OCI-LY1 (cell line): ENCODE measurements around the gene FMN1.

Source experiments
- H2AFZ ChIP-seq: fragments of 200-600 bp; sonication (generic), shearing (Covaris generic); 2 replicates; pipeline ENCODE4 v1.6.0; 2014; ENCODE audit warnings: antibody characterized with exemption, mild to moderate bottlenecking, low read length
- H3F3A ChIP-seq: fragments of 200-600 bp; sonication (generic), shearing (Covaris generic); 2 replicates; pipeline ENCODE4 v1.6.0; 2014; ENCODE audit warnings: mild to moderate bottlenecking, antibody characterized with exemption, low read length, moderate library complexity; ENCODE audit not compliant: insufficient read depth
- H3K27ac ChIP-seq: fragments of 200-600 bp; sonication (generic); 2 replicates; pipeline ENCODE4 v1.5.1; 2014; ENCODE audit warnings: low read length, mixed run types, mild to moderate bottlenecking, low read depth; ENCODE audit not compliant: poor library complexity, severe bottlenecking
- H3K27me3 ChIP-seq: fragments of 200-600 bp; sonication (generic); 2 replicates; pipeline ENCODE4 v1.6.0; 2014; ENCODE audit warnings: antibody characterized with exemption, mild to moderate bottlenecking, low read length, moderate library complexity; ENCODE audit not compliant: insufficient read depth
- H3K36me3 ChIP-seq: fragments of 200-600 bp; sonication (generic); 2 replicates; pipeline ENCODE4 v1.6.1; 2014; ENCODE audit warnings: mild to moderate bottlenecking, antibody characterized with exemption, low read length, moderate library complexity, mixed read lengths; ENCODE audit not compliant: insufficient read depth
- H3K4me1 ChIP-seq: fragments of 200-600 bp; sonication (generic); 2 replicates; pipeline ENCODE4 v1.5.1; 2014; ENCODE audit warnings: mild to moderate bottlenecking, low read length, moderate library complexity; ENCODE audit not compliant: insufficient read depth, severe bottlenecking
- H3K4me2 ChIP-seq: fragments of 200-600 bp; sonication (generic), shearing (Covaris generic); 2 replicates; pipeline ENCODE4 v1.6.1; 2014; ENCODE audit warnings: low read length
- H3K4me3 ChIP-seq: fragments of 200-600 bp; sonication (generic); 2 replicates; pipeline ENCODE4 v1.5.1; 2014; ENCODE audit warnings: low read length, low read depth, mild to moderate bottlenecking, mixed read lengths; ENCODE audit not compliant: poor library complexity, severe bottlenecking
- H3K79me2 ChIP-seq: fragments of 200-600 bp; shearing (Covaris generic); 2 replicates; pipeline ENCODE4 v1.6.1; 2016; ENCODE audit warnings: mixed run types, low read length, mixed read lengths; ENCODE audit not compliant: insufficient read depth
- H3K9ac ChIP-seq: fragments of 200-600 bp; sonication (generic), shearing (Covaris generic); 2 replicates; pipeline ENCODE4 v1.6.1; 2014; ENCODE audit warnings: mild to moderate bottlenecking, low read length, mixed read lengths
- H3K9me2 ChIP-seq: fragments of 200-600 bp; sonication (generic), shearing (Covaris generic); 2 replicates; pipeline ENCODE4 v1.6.1; 2014; ENCODE audit warnings: low read depth, mild to moderate bottlenecking, low read length, mixed read lengths
- H3K9me3 ChIP-seq: fragments of 200-600 bp; shearing (Covaris generic); 2 replicates; pipeline ENCODE4 v1.6.1; 2014; ENCODE audit warnings: low read length, mixed read lengths
- H4K20me1 ChIP-seq: fragments of 200-600 bp; sonication (generic), shearing (Covaris generic); 2 replicates; pipeline ENCODE4 v1.6.0; 2016; ENCODE audit warnings: mild to moderate bottlenecking, low read length; ENCODE audit not compliant: insufficient read depth
- CTCF ChIP-seq: fragments of 200-600 bp; sonication (generic), shearing (Covaris generic); IDR thresholded peaks from 2 replicates; pipeline ENCODE4 v1.5.1; 2017; ENCODE audit warnings: mild to moderate bottlenecking, antibody characterized with exemption, low read length, moderate library complexity, mixed read lengths
- EZH2 ChIP-seq: fragments of 200-600 bp; sonication (generic), shearing (Covaris generic); IDR thresholded peaks from 2 replicates; pipeline ENCODE4 v1.8.0; 2017; ENCODE audit warnings: borderline replicate concordance, mixed run types, mild to moderate bottlenecking, antibody characterized with exemption, low read length, moderate library complexity, mixed read lengths

The FMN1 gene

GRCh38 chr15:32763295-32763694 lies 431.2 kb downstream of the FMN1 start:
- H3F3A ChIP-seq = no peaks in the 10 kb centered on the region
- H3K4me2 ChIP-seq = no peak overlapping the region
- no peak overlapping the region for H3K4me3 ChIP-seq
- no peak overlapping the region for H3K9ac ChIP-seq
- TF ChIP-seq EZH2 (no peak), CTCF (no peak)
- no peaks in the 10 kb centered on the region for H3K4me1 ChIP-seq
- no peaks in the 10 kb centered on the region for H3K36me3 ChIP-seq
- no peaks in the 10 kb centered on the region for H3K27me3 ChIP-seq
- H2AFZ ChIP-seq = no peak overlapping the region
- no peaks in the 10 kb centered on the region for H4K20me1 ChIP-seq
- H3K27ac ChIP-seq = no peak overlapping the region
- H3K79me2 ChIP-seq = no peaks in the 10 kb centered on the region
- H3K9me3 ChIP-seq = no peaks in the 10 kb centered on the region
- H3K9me2 ChIP-seq = no peaks in the 10 kb centered on the region

GRCh38 chr15:32757426-32757825 lies 437.1 kb downstream of the FMN1 start:
- Histone ChIP-seq H4K20me1 (no peaks in the 10 kb centered on the region), H2AFZ (no peak overlapping the region), H3K9me2 (no peaks in the 10 kb centered on the region), H3K9ac (no peak overlapping the region), H3K79me2 (no peaks in the 10 kb centered on the region), H3K4me3 (no peak overlapping the region), H3F3A (no peaks in the 10 kb centered on the region), H3K27ac (no peak overlapping the region), H3K4me1 (no peaks in the 10 kb centered on the region), H3K27me3 (no peaks in the 10 kb centered on the region), H3K9me3 (no peaks in the 10 kb centered on the region), H3K4me2 (no peak overlapping the region), H3K36me3 (no peaks in the 10 kb centered on the region)
- TF ChIP-seq CTCF (no peak), EZH2 (no peak)

- no peaks in the 10 kb centered on the region for H3K9me2 ChIP-seq
- no peaks in the 10 kb centered on the region for H3K27me3 ChIP-seq
- H2AFZ ChIP-seq = no peak overlapping the region
- H3K4me2 ChIP-seq = no peak overlapping the region
- H4K20me1 ChIP-seq = no peaks in the 10 kb centered on the region
- H3K27ac ChIP-seq = no peak overlapping the region
- no peaks in the 10 kb centered on the region for H3K36me3 ChIP-seq
- no peaks in the 10 kb centered on the region for H3K9me3 ChIP-seq
- H3K9ac ChIP-seq = no peak overlapping the region
- H3F3A ChIP-seq = no peaks in the 10 kb centered on the region
- no peaks in the 10 kb centered on the region for H3K4me1 ChIP-seq
- TF ChIP-seq EZH2 = no peak
- no peak for TF ChIP-seq CTCF
- H3K4me3 ChIP-seq = no peak overlapping the region
- no peaks in the 10 kb centered on the region for H3K79me2 ChIP-seq
Measured at GRCh38 chr15:32750979-32751378, 443.5 kb downstream of the FMN1 start.
